WTC11 (cell line): ENCODE measurements around the gene CA11. TPM values are rescaled to one million over a fixed set of nuclear protein-coding genes. Genes with fewer than 3 reads are reported as not detected.

Source experiments
- ATAC-seq: fragments of 200-7000 bp; cut with Tn5 transposase; 2 replicates; pipeline ENCODE4 v1.10.0; 2021; ENCODE audit warnings: mild to moderate bottlenecking, moderate library complexity
- CTCF ChIA-PET: fragments of 300-600 bp; sonication (Branson Sonifier 250); formaldehyde crosslinking; loops from one replicate; lab custom pipeline; 2021; ENCODE audit warnings: antibody characterized with exemption; lab: Charles Lee
- POLR2A ChIA-PET: fragments of 350-600 bp; sonication (Branson Sonifier 250); formaldehyde crosslinking; loops from one replicate; lab custom pipeline; 2021; ENCODE audit warnings: antibody characterized with exemption; lab: Charles Lee
- DNase-seq: peaks from one replicate; pipeline ENCODE4 v3.0.0; 2021; ENCODE audit warnings: low spot score
- H3K27ac Mint-ChIP-seq: 2 replicates; pipeline ENCODE4 v1.8.0; 2021; ENCODE audit warnings: mixed read lengths
- H3K27me3 Mint-ChIP-seq: 2 replicates; pipeline ENCODE4 v1.8.0; 2021; ENCODE audit warnings: low read depth, mild to moderate bottlenecking, moderate library complexity, mixed read lengths
- H3K36me3 Mint-ChIP-seq: 2 replicates; pipeline ENCODE4 v1.8.0; 2021; ENCODE audit warnings: mixed read lengths
- H3K4me1 Mint-ChIP-seq: 2 replicates; pipeline ENCODE4 v1.8.0; 2022; ENCODE audit warnings: mixed read lengths
- H3K4me3 Mint-ChIP-seq: 2 replicates; pipeline ENCODE4 v1.8.0; 2021; ENCODE audit warnings: mild to moderate bottlenecking, moderate library complexity, mixed read lengths
- H3K9me3 Mint-ChIP-seq: 2 replicates; pipeline ENCODE4 v1.8.0; 2021; ENCODE audit warnings: mixed read lengths
- CDX4 ChIP-seq: fragments of 250-450 bp; sonication (Bioruptor Pico); IDR thresholded peaks from 2 replicates; pipeline ENCODE4 v1.9.0; 2021; ENCODE audit warnings: moderate library complexity, mild to moderate bottlenecking, inconsistent platforms, borderline replicate concordance
- ELF4 ChIP-seq: sonication (generic); formaldehyde crosslinking; IDR thresholded peaks from 2 replicates; pipeline ENCODE4 v1.8.1; 2022; ENCODE audit warnings: low read depth, mild to moderate bottlenecking, moderate library complexity, missing genetic modification reagents
- ERG ChIP-seq: fragments of 250-450 bp; sonication (Bioruptor Pico); IDR thresholded peaks from 2 replicates; pipeline ENCODE4 v1.8.0; 2021; ENCODE audit warnings: mild to moderate bottlenecking
- FOXP4 ChIP-seq: sonication (generic); formaldehyde crosslinking; IDR thresholded peaks from 2 replicates; pipeline ENCODE4 v1.8.0; 2022; ENCODE audit warnings: mild to moderate bottlenecking, missing genetic modification reagents
- GRHL2 ChIP-seq: fragments of 250-450 bp; sonication (Bioruptor Pico); IDR thresholded peaks from 2 replicates; pipeline ENCODE4 v1.8.0; 2022; ENCODE audit warnings: mild to moderate bottlenecking, moderate library complexity; ENCODE audit not compliant: insufficient replicate concordance, severe bottlenecking
- IRF2 ChIP-seq: sonication (generic); formaldehyde crosslinking; IDR thresholded peaks from 2 replicates; pipeline ENCODE4 v1.8.0; 2022; ENCODE audit warnings: low read depth, missing genetic modification reagents, borderline replicate concordance
- MXD4 ChIP-seq: fragments of 250-450 bp; sonication (Bioruptor Pico); IDR thresholded peaks from 2 replicates; pipeline ENCODE4 v1.8.0; 2021; ENCODE audit warnings: mild to moderate bottlenecking, moderate library complexity, borderline replicate concordance
- RORB ChIP-seq: fragments of 250-450 bp; sonication (Bioruptor Pico); IDR thresholded peaks from 2 replicates; pipeline ENCODE4 v1.9.0; 2021; ENCODE audit warnings: mild to moderate bottlenecking
- SMAD3 ChIP-seq: sonication (generic); formaldehyde crosslinking; IDR thresholded peaks from 2 replicates; pipeline ENCODE4 v1.8.0; 2022; ENCODE audit warnings: missing genetic modification reagents, mild to moderate bottlenecking, borderline replicate concordance
- TEAD4 ChIP-seq: sonication (generic); formaldehyde crosslinking; IDR thresholded peaks from 2 replicates; pipeline ENCODE4 v1.8.0; 2022; ENCODE audit warnings: mild to moderate bottlenecking, missing genetic modification reagents
- ZNF671 ChIP-seq: fragments of 250-450 bp; sonication (Bioruptor Pico); IDR thresholded peaks from 2 replicates; pipeline ENCODE4 v1.8.0; 2021; ENCODE audit warnings: mild to moderate bottlenecking
- total RNA-seq: library from RNA; stranded (reverse); gene quantifications from 3 replicates; pipeline ENCODE4 v1.2.3, GENCODE V29; 2021
- TF ChIP-seq, protein P1 (sequence below): sonication (generic); formaldehyde crosslinking; IDR thresholded peaks from 2 replicates; pipeline ENCODE4 v1.8.1; 2022; ENCODE audit warnings: mild to moderate bottlenecking, moderate library complexity, missing genetic modification reagents
- TF ChIP-seq, protein P2 (sequence below): sonication (generic); formaldehyde crosslinking; conservative IDR thresholded peaks from 2 replicates; pipeline ENCODE4 v1.8.1; 2023; ENCODE audit warnings: mild to moderate bottlenecking, low read depth, missing genetic modification reagents, moderate library complexity
- TF ChIP-seq, protein P3 (sequence below): sonication (generic); formaldehyde crosslinking; IDR thresholded peaks from 2 replicates; pipeline ENCODE4 v1.8.0; 2022; ENCODE audit warnings: mild to moderate bottlenecking, missing genetic modification reagents
- TF ChIP-seq, protein P4 (sequence below): sonication (generic); formaldehyde crosslinking; IDR thresholded peaks from 2 replicates; pipeline ENCODE4 v1.8.1; 2022; ENCODE audit warnings: low read depth, mild to moderate bottlenecking, moderate library complexity, missing genetic modification reagents, borderline replicate concordance

Gene CA11
- total RNA-seq, 1 experiment from 2014 or later, result 41.4 TPM

- Mint-ChIP-seq H3K9me3 (no peaks in the 10 kb centered on the region), H3K4me1 (peaks cover 28% of the 10 kb centered on the region), H3K27ac (peak overlapping the region; percentile 68), H3K36me3 (0 out of 2 replicates have a peak, but pooled peaks cover 1% of the 10 kb centered on the region), H3K4me3 (no peak overlapping the region), H3K27me3 (no peaks in the 10 kb centered on the region; the same call in 1 of the 2 replicates)
- no peak for DNase-seq
- ChIA-PET POLR2A (interaction anchor here (0.7 to 1.3 kb wide), 4 partner anchors 8 to 12 kb away, joined by 3 read pairs; partner anchors contain the start of genes FAM83E, RPL18 and SPHK2), CTCF (interaction anchor here (0.7 to 0.8 kb wide), 2 partner anchors 38 to 294 kb away, joined by 3 read pairs; no protein-coding TSS in a partner anchor)
- no peak for TF ChIP-seq SMAD3
- ATAC-seq, result no peak
These were observed 18.7 kb downstream of the CA11 start for GRCh38 chr19:48627201-48627864.

- ATAC-seq (no peak), DNase-seq (no peak)
- Mint-ChIP-seq H3K27me3 (no peaks in the 10 kb centered on the region; the same call in 1 of the 2 replicates), H3K27ac (no peak overlapping the region), H3K4me1 (peaks cover 20% of the 10 kb centered on the region)
- ChIA-PET CTCF (no interaction called here), POLR2A (interaction anchor here (0.7 to 1.4 kb wide), 2 partner anchors 19 to 293 kb away, joined by 3 to 4 read pairs; no protein-coding TSS in a partner anchor)
- TF ChIP-seq RORB (CRISPR knock-in tag), result no peak
- TF ChIP-seq, protein P1, sequence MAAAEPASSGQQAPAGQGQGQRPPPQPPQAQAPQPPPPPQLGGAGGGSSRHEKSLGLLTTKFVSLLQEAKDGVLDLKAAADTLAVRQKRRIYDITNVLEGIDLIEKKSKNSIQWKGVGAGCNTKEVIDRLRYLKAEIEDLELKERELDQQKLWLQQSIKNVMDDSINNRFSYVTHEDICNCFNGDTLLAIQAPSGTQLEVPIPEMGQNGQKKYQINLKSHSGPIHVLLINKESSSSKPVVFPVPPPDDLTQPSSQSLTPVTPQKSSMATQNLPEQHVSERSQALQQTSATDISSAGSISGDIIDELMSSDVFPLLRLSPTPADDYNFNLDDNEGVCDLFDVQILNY (CRISPR knock-in tag), result no peak
- no peak for TF ChIP-seq TEAD4 (CRISPR knock-in tag)
- no peak for TF ChIP-seq IRF2 (CRISPR knock-in tag)
- TF ChIP-seq, protein P2, sequence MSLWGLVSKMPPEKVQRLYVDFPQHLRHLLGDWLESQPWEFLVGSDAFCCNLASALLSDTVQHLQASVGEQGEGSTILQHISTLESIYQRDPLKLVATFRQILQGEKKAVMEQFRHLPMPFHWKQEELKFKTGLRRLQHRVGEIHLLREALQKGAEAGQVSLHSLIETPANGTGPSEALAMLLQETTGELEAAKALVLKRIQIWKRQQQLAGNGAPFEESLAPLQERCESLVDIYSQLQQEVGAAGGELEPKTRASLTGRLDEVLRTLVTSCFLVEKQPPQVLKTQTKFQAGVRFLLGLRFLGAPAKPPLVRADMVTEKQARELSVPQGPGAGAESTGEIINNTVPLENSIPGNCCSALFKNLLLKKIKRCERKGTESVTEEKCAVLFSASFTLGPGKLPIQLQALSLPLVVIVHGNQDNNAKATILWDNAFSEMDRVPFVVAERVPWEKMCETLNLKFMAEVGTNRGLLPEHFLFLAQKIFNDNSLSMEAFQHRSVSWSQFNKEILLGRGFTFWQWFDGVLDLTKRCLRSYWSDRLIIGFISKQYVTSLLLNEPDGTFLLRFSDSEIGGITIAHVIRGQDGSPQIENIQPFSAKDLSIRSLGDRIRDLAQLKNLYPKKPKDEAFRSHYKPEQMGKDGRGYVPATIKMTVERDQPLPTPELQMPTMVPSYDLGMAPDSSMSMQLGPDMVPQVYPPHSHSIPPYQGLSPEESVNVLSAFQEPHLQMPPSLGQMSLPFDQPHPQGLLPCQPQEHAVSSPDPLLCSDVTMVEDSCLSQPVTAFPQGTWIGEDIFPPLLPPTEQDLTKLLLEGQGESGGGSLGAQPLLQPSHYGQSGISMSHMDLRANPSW (CRISPR knock-in tag), result no peak
- no peak for TF ChIP-seq ELF4 (CRISPR knock-in tag)
- TF ChIP-seq CDX4 (CRISPR knock-in tag), result no peak
- no peak for TF ChIP-seq GRHL2 (CRISPR knock-in tag)
- no peak for TF ChIP-seq ZNF671 (CRISPR knock-in tag)
- no peak for TF ChIP-seq ERG
- TF ChIP-seq, protein P3, sequence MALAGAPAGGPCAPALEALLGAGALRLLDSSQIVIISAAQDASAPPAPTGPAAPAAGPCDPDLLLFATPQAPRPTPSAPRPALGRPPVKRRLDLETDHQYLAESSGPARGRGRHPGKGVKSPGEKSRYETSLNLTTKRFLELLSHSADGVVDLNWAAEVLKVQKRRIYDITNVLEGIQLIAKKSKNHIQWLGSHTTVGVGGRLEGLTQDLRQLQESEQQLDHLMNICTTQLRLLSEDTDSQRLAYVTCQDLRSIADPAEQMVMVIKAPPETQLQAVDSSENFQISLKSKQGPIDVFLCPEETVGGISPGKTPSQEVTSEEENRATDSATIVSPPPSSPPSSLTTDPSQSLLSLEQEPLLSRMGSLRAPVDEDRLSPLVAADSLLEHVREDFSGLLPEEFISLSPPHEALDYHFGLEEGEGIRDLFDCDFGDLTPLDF (CRISPR knock-in tag), result no peak
- no peak for TF ChIP-seq FOXP4
- no peak for TF ChIP-seq MXD4 (CRISPR knock-in tag)
- TF ChIP-seq, protein P4, sequence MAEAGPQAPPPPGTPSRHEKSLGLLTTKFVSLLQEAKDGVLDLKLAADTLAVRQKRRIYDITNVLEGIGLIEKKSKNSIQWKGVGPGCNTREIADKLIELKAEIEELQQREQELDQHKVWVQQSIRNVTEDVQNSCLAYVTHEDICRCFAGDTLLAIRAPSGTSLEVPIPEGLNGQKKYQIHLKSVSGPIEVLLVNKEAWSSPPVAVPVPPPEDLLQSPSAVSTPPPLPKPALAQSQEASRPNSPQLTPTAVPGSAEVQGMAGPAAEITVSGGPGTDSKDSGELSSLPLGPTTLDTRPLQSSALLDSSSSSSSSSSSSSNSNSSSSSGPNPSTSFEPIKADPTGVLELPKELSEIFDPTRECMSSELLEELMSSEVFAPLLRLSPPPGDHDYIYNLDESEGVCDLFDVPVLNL (CRISPR knock-in tag), result no peak
- TF ChIP-seq, all 79 proteins: peak for 0
- Mint-ChIP-seq H3K9me3 (no peaks in the 10 kb centered on the region), H3K4me3 (peak overlapping the region; percentile 73), H3K36me3 (peaks cover 4% of the 10 kb centered on the region; the same call in 1 of the 2 replicates)
These were observed 20.1 kb downstream of the CA11 start for GRCh38 chr19:48625891-48626327.
